ENCODE data around the gene CYP2R1. TPM values are rescaled to one million over a fixed set of nuclear protein-coding genes. Genes with fewer than 3 reads are reported as not detected.
A peak's percentile ranks its signal among the peaks of the same experiment; 100 is the strongest.
"Not testable (repeated sequence)": the region's sequence is repeated elsewhere in the genome, so short reads cannot be mapped to it uniquely, and the experiment has no call there.

CYP2R1 gene
- total RNA-seq, 1 donor from 2014 or later = 7.9 TPM

- DNase-seq (ENCODE audit: low spot score) = no peak
- intact Hi-C loops (cut with DNase I) = loop anchor here (5.0 kb wide), 1 partner anchor 358 kb away; no protein-coding TSS in a partner anchor
These were observed 2.9 kb upstream of the CYP2R1 start for GRCh38 chr11:14894657-14895598.

DNA sequence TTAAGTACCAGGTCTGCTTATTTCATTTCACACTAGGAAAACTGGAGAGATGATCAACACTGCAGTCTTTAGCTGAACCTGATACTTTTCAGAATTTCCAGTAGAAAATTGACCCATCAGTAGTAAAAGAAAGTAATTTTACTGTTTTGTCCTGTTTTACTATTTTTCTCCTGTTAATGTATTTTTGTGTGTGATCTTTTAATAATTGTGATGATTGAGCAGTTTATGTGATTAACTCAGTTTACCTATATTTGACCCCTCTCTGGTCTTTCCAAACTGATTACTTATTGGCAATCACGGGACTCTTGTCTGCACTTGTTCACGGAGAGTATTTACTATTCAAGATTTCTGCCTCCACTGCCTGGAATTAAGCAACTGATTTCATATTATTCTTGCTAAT lies 546 bp upstream of the CYP2R1 start:
- no peak for DNase-seq (ENCODE audit: low spot score)
- intact Hi-C loops (cut with DNase I) = loop anchor here (2.0 to 5.0 kb wide), 2 partner anchors 250 to 355 kb away; partner anchors contain the start of gene PDE3B

GRCh38 chr11:14891143-14892035 lies 642 bp downstream of the CYP2R1 start:
- intact Hi-C loops (cut with DNase I) = loop anchor here (2.0 to 5.0 kb wide), 2 partner anchors 249 to 354 kb away; partner anchors contain the start of gene PDE3B
- peak; percentile 94 for DNase-seq (ENCODE audit: low spot score)

DNA sequence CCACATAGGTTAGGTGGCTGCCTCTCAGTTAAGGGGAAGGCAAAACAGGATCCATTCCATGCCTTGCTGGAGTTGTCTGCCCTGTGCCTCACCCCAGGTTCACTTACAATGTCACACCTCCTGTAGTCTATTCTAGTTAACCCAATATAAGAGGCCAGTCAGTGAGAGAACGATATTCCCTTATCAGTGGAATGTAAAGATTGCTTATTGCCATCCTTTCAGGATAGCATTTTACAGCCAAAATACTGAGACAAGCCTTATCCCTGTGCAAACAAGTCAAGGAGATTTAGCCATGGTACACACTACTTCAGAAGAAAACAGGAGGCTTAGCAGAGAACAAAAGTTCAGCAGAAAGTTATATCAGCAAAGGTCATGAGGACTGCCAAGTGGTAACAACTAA lies 5.5 kb downstream of the CYP2R1 start:
- intact Hi-C loops (cut with DNase I) = no loop called here
- no peak for DNase-seq (ENCODE audit: low spot score)

DNA sequence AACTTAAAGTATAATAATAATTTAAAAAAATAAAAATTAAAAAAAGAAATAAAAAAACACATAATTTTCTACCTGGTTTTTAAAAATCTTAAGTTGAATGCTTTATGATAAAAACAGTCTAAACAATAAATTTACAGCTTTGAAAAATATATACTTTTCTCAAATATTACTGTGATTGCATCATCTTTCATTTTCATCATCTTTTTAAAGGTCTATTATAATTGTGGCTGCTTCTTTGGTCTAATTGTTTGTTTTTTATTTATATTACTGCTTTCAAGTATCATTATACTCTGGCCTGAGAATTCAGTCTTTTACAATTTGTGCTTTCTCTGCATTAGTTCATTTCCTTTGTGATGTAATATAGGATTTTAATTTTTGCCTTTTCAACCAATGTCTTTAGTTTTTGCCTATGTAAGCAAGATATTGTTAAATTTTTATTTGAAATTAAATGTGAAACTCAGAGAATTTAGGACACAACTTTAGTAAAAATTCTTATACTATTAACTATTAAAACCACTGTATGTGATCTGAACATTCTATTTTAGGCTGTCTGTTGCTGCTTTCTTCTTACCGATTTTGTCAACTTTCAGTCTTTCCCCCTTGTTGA lies 7.3 kb downstream of the CYP2R1 start:
- intact Hi-C loops (cut with DNase I) = no loop called here
- no peak for DNase-seq (ENCODE audit: low spot score)

DNA sequence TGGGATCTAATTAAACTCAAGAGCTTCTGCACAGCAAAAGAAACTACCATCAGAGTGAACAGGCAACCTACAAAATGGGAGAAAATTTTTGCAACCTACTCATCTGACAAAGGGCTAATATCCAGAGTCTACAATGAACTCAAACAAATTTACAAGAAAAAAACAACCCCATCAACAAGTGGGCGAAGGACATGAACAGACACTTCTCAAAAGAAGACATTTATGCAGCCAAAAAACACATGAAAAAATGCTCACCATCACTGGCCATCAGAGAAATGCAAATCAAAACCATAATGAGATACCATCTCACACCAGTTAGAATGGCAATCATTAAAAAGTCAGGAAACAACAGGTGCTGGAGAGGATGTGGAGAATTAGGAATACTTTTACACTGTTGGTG lies 8.3 kb downstream of the CYP2R1 start:
- DNase-seq (ENCODE audit: low spot score); intact Hi-C loops (cut with DNase I): not testable (repeated sequence)

DNA sequence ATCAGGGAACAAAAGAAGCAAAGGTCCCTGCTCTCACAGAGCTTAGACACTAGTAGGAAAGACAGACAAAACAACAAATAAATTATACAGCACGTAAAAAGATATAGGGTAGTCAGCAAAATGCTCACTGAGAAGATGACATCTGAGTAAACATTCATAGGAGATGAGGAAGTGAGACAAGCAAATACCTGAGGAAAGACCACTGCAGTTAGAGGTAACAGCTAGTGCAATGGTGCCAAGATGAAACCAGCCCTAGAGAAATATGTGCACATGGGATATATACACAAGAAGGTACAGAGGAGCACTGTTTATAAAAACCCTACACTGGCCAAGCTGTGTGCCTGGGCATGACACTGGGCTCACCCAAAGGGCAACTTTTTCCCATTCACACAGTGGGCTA lies 9.8 kb downstream of the CYP2R1 start:
- intact Hi-C loops (cut with DNase I) = no loop called here
- DNase-seq (ENCODE audit: low spot score) = no peak

GRCh38 chr11:14881576-14882193 lies 10.3 kb downstream of the CYP2R1 start:
- intact Hi-C loops (cut with DNase I) = no loop called here
- no peak for DNase-seq (ENCODE audit: low spot score)

DNA sequence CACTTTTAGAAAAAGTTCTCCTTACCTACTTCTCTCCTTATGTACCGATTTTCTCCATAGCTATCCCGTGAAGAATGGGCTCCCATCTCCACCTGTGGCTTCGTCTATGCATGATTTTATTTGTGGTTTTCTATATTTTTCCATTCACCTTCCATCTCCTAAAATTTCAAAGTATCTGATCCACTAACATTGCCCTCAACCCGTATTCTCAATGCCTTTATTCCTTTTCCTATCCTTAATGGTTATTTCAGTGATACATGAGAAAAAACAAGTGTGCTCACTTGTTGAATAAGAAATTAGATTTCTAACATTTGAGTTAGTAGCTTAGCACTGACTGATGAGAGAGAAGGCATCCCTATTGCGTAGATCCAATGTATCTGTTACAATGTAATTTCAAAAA lies 16.9 kb downstream of the CYP2R1 start:
- no peak for DNase-seq (ENCODE audit: low spot score)
- intact Hi-C loops (cut with DNase I) = no loop called here

DNA sequence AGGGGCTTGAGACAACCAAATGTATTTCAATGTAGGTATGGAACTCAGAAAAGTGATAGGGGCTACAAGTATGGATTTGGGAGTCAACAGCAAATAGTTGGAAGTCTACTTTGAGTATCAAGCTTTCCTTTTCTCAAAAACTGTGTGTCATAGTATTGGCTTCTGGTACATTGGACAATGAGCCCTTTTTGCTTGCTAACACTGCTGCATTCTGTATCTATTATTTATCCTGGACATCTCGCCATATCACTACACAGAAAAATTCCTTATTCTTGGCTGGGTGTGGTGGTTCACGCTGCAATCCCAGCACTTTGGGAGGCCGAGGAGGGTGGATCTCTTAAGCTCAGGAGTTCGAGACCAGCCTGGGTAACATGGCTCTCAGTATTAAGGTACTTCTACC lies 18.4 kb downstream of the CYP2R1 start:
- intact Hi-C loops (cut with DNase I) = no loop called here
- no peak for DNase-seq (ENCODE audit: low spot score)

GRCh38 chr11:14872032-14872431 lies 20.0 kb downstream of the CYP2R1 start:
- DNase-seq (ENCODE audit: low spot score) = no peak
- intact Hi-C loops (cut with DNase I) = no loop called here

DNA sequence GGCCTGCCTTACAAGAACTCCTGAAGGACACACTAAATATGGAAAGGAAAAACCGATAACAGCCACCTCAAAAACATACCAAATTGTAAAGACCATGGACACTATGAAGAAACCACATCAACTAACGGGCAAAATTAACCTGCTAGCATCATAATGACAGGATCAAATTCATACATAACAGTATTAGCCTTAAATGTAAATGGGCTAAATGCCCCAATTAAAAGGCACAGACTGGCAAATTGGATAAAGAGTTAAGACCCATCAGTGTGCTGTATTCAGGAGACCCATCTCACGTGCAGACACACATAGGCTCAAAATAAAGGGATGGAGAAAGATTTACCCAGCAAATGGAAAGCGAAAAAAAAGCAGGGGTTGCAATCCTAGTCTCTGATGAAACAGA lies 28.3 kb downstream of the CYP2R1 start:
- DNase-seq (ENCODE audit: low spot score); intact Hi-C loops (cut with DNase I): not testable (repeated sequence)

DNA sequence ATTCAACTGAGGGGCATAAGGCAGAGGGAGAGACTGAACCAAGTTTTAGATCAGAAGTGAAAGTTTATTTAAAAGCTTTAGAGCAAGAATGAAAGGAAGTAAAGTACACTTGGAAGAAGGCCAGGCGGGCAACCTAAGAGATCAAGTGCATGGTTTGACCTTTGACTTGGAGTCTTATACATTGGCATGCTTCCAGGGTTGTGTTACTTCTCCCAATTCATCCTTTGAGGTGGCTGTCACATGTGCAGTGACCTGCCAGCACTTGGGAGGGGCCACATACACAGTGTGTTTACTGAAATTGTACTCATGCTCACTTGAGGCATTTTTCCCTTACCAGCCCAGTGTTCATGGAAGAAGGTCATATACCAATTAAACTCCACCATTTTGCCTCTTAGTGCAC lies 30.4 kb downstream of the CYP2R1 start:
- intact Hi-C loops (cut with DNase I) = no loop called here

GRCh38 chr11:14860511-14860910 lies 31.5 kb downstream of the CYP2R1 start:
- intact Hi-C loops (cut with DNase I) = no loop called here
- no peak for DNase-seq (ENCODE audit: low spot score)

More for the DNA sequence above, 30.4 kb downstream of the CYP2R1 start:
- DNase-seq (ENCODE audit: low spot score) = no peak

DNA sequence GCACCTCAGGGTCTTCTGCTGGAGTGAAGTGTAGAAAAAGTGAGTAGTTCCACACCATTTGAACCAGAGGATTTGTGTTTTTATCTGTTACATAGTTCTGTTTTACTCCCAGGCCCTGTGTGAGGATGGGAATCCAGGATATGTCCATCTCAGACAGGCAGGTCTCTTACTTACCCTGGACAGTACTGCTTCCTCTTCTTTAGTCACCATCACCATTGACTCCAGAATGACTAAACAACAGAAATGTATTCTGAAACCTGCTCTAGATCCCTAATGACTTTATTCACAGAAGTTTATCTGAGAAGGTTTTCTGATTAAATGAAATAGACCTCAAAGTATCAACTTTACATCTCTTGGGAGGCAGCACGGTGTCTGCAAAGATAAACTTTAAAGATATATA lies 33.6 kb downstream of the CYP2R1 start:
- no peak for DNase-seq (ENCODE audit: low spot score)
- intact Hi-C loops (cut with DNase I) = no loop called here

DNA sequence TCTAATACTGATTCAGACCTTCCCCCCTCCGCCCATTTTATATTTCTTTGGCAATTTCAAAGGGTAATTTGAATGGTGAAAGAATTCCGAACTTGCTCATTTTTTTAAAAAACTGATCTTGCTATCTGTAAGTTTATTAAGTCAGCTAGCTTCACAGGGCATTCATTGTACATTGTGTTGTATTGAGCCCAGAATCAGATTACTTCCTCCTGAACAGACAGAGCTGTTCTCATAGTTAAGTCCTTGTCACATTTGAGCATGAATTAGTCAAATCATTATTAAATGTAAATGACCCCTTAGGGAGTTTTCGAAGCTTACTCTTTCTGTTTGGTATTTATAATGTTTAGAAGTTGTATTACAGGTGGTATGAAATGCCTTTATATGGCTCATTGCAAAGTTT lies 34.4 kb downstream of the CYP2R1 start:
- intact Hi-C loops (cut with DNase I) = no loop called here
- no peak for DNase-seq (ENCODE audit: low spot score)

DNA sequence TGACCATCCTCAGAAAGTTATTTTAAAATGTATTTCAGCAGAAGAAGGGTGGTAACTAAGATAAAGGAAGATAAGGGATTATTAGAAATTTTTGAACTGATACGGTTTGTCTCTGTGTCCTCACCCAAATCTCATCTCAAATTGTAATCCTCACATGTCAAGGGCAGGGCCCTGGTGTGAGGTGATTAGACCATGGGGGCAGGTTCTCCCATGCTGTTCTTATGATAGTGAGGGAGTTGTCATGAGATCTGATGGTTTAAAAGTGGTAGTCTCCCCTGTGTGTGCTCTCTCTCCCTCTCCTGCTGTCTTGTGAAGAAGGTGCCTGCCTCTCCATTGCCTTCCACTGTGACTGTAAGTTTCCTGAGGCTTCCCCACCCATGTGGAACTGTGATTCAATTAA lies 36.1 kb downstream of the CYP2R1 start:
- no peak for DNase-seq (ENCODE audit: low spot score)
- intact Hi-C loops (cut with DNase I) = no loop called here

GRCh38 chr11:14854057-14854456 lies 38.0 kb downstream of the CYP2R1 start:
- intact Hi-C loops (cut with DNase I) = no loop called here
- no peak for DNase-seq (ENCODE audit: low spot score)

GRCh38 chr11:14852571-14853177 lies 39.4 kb downstream of the CYP2R1 start:
- intact Hi-C loops (cut with DNase I) = no loop called here
- no peak for DNase-seq (ENCODE audit: low spot score)
